Neuronal stem cell (in vitro differentiated cells): ENCODE results near the gene RBM6.

Experiments
- DNase-seq: peaks from one replicate; pipeline ENCODE4 v3.0.0-alpha.2; 2013; ENCODE audit warnings: low spot score
- H2AFZ ChIP-seq: one replicate; pipeline ENCODE4 v1.6.1; 2013; ENCODE audit warnings: mild to moderate bottlenecking, low read length, inconsistent platforms
- H2AK5ac ChIP-seq: 2 replicates; pipeline ENCODE4 v1.6.1; 2013; ENCODE audit warnings: low read depth, mild to moderate bottlenecking, inconsistent platforms, low read length, moderate library complexity, mixed read lengths
- H2BK120ac ChIP-seq: 2 replicates; pipeline ENCODE4 v1.6.1; 2013; ENCODE audit warnings: low read depth, mild to moderate bottlenecking, inconsistent platforms, low read length, moderate library complexity, mixed read lengths
- H2BK12ac ChIP-seq: one replicate; pipeline ENCODE4 v1.6.1; 2013; ENCODE audit warnings: low read length, inconsistent platforms
- H2BK15ac ChIP-seq: 2 replicates; pipeline ENCODE4 v1.6.1; 2013; ENCODE audit warnings: mild to moderate bottlenecking, low read length, inconsistent platforms, mixed read lengths
- H2BK5ac ChIP-seq: one replicate; pipeline ENCODE4 v1.6.1; 2013; ENCODE audit warnings: inconsistent platforms, mild to moderate bottlenecking, low read length, moderate library complexity
- H3K14ac ChIP-seq: one replicate; pipeline ENCODE4 v1.6.1; 2013; ENCODE audit warnings: low read length, inconsistent platforms
- H3K18ac ChIP-seq: 2 replicates; pipeline ENCODE4 v1.6.1; 2013; ENCODE audit warnings: low read length, inconsistent platforms
- H3K23ac ChIP-seq: 2 replicates; pipeline ENCODE4 v1.6.1; 2013; ENCODE audit warnings: low read depth, mild to moderate bottlenecking, mixed read lengths, low read length, inconsistent platforms; ENCODE audit not compliant: poor library complexity
- H3K27ac ChIP-seq: replicated peaks from 3 replicates; pipeline ENCODE4 v1.5.1; 2013; ENCODE audit warnings: low read length, inconsistent platforms
- H3K27me3 ChIP-seq, 3 experiments: 2 replicates each; pipeline ENCODE4 v1.6.1; 2013; ENCODE audit warnings: low read length in 3 of 3, mild to moderate bottlenecking in 2 of 3, inconsistent platforms in 1 of 3, low read depth in 1 of 3, mixed read lengths in 1 of 3, moderate library complexity in 1 of 3; ENCODE audit not compliant: control insufficient read depth in 3 of 3, insufficient read depth in 3 of 3
- H3K36me3 ChIP-seq, 2 donors: replicated peaks in 1 of 2; 2 replicates each; pipeline ENCODE4 v1.6.1; 2013; ENCODE audit warnings: low read length in 2 of 2; ENCODE audit not compliant: control insufficient read depth in 2 of 2, insufficient read depth in 2 of 2
- H3K4ac ChIP-seq: 2 replicates; pipeline ENCODE4 v1.6.1; 2013; ENCODE audit warnings: inconsistent platforms, mild to moderate bottlenecking, low read length, moderate library complexity
- H3K4me1 ChIP-seq, 2 donors: 1 replicate in 1 of 2; 2 replicates in 1 of 2; pipeline ENCODE4 v1.6.1; 2013; ENCODE audit warnings: low read length in 2 of 2, low read depth in 1 of 2; ENCODE audit not compliant: control insufficient read depth in 2 of 2, insufficient read depth in 1 of 2
- H3K4me2 ChIP-seq: one replicate; pipeline ENCODE4 v1.6.1; 2013; ENCODE audit warnings: mild to moderate bottlenecking, low read length, inconsistent platforms; ENCODE audit not compliant: insufficient read depth, poor library complexity, severe bottlenecking
- H3K4me3 ChIP-seq, 2 donors: 2 replicates each; pipeline ENCODE4 v1.5.1; 2013; ENCODE audit warnings: low read length in 2 of 2, mild to moderate bottlenecking in 2 of 2, inconsistent platforms in 1 of 2, moderate library complexity in 1 of 2
- H3K79me1 ChIP-seq: one replicate; pipeline ENCODE4 v1.6.1; 2013; ENCODE audit warnings: low read depth, mild to moderate bottlenecking, inconsistent platforms, low read length, moderate library complexity
- H3K9ac ChIP-seq: one replicate; pipeline ENCODE4 v1.6.1; 2013; ENCODE audit warnings: mild to moderate bottlenecking, low read depth, low read length, inconsistent platforms; ENCODE audit not compliant: poor library complexity
- H3K9me3 ChIP-seq, 2 donors: replicated peaks in 1 of 2; 2 replicates each; pipeline versions ENCODE3 to v1.6.1; 2013; ENCODE audit warnings: low read length in 2 of 2, mild to moderate bottlenecking in 2 of 2, inconsistent platforms in 1 of 2, low read depth in 1 of 2, mixed read lengths in 1 of 2, moderate library complexity in 1 of 2; ENCODE audit not compliant: control insufficient read depth in 2 of 2, insufficient read depth in 1 of 2
- H4K8ac ChIP-seq: one replicate; pipeline ENCODE4 v1.6.1; 2013; ENCODE audit warnings: low read depth, mild to moderate bottlenecking, inconsistent platforms, low read length, moderate library complexity
- H4K91ac ChIP-seq: one replicate; pipeline ENCODE4 v1.6.1; 2013; ENCODE audit warnings: low read length, low read depth, mild to moderate bottlenecking, inconsistent platforms; ENCODE audit not compliant: poor library complexity
- WGBS, 2 donors: extraction: QIAGEN DNeasy Blood & Tissue Kit; methylation state at CpG; one replicate each; pipeline ENCODE4 v1.1.7; 2013; ENCODE audit warnings: missing lambda C conversion rate in 2 of 2, mixed read lengths in 1 of 2; ENCODE audit not compliant: insufficient read length in 2 of 2, insufficient replicate concordance in 1 of 2; ENCODE audit errors: extremely low coverage in 2 of 2; 5-methylcytosine and 5-hydroxymethylcytosine counted together

RBM6 gene

DNA sequence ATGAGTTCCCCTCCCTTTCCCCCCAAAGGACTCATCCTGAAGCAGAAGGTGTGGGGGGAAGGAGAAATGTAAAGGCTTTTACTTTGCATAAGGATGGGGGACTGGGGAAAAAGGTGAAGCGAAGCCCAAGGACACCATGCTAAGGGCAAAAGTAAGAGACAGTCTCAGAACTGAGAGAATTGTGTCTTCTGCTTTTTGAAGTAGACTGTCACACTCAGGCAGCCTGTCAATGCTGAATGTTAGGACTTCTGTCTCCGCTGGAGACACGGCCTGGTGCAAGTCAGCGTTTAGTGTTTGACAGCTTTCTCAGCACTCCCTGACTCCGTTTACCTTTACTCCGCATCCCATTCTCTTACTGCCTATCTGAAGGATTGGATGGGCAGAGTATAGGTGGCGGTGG lies 162.6 kb downstream of the RBM6 start:
- H3K4me2 ChIP-seq: no peak overlapping the region
- no peaks in the 10 kb centered on the region for H3K79me1 ChIP-seq
- no peak overlapping the region for H3K9ac ChIP-seq
- H2BK120ac ChIP-seq: no peak overlapping the region
- no peaks in the 10 kb centered on the region for H3K9me3 ChIP-seq
- no peaks in the 10 kb centered on the region for H3K27me3 ChIP-seq
- no peak overlapping the region for H3K14ac ChIP-seq
- H3K4ac ChIP-seq: no peak overlapping the region
- peaks cover 0 to 2% of the 10 kb centered on the region in 2 donors for H3K4me1 ChIP-seq
- no peak overlapping the region for H3K18ac ChIP-seq
- H4K8ac ChIP-seq: no peak overlapping the region
- no peak overlapping the region for H2AK5ac ChIP-seq
- no peak overlapping the region for H2BK15ac ChIP-seq
- H2BK12ac ChIP-seq: no peak overlapping the region
- no peak overlapping the region for H3K23ac ChIP-seq
- H4K91ac ChIP-seq: no peak overlapping the region
- no peak overlapping the region for H2AFZ ChIP-seq
- peaks cover 55 to 100% of the 10 kb centered on the region in 2 donors for H3K36me3 ChIP-seq
- H3K27ac ChIP-seq: no peak overlapping the region
- WGBS, 2 donors: no CpG with 5 or more reads among the region's 7 CpGs
- H3K4me3 ChIP-seq: no peak overlapping the region
- no peak for DNase-seq
- no peak overlapping the region for H2BK5ac ChIP-seq

DNA sequence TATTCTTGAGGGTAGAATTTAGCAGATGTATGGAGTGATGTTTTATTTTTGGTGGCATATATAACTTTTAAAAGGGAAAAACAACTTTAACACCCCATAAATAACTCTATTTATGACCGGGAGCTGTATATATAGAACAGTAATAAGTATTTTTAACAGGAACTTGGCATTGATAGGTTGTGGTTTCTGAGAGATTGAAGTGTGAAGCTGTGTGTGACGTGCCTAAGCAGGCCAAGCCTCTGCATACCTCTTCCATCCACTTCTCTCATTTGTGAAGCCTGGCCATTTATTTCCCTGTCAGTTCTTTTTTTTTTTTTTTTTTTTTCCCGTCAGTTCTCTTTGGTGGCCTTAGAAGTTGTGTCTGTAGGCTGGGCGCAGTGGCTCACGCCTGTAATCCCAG lies 171.8 kb downstream of the RBM6 start:
- Histone ChIP-seq H3K18ac (no peak overlapping the region), H3K9ac (no peak overlapping the region), H2AK5ac (no peak overlapping the region), H3K9me3 (peaks cover 0 to 2% of the 10 kb centered on the region in 2 donors), H3K79me1 (peaks cover 2% of the 10 kb centered on the region), H2BK5ac (no peak overlapping the region), H4K8ac (no peak overlapping the region), H3K27me3 (no peaks in the 10 kb centered on the region), H3K14ac (no peak overlapping the region), H3K27ac (no peak overlapping the region), H2BK120ac (no peak overlapping the region), H3K4me3 (no peak overlapping the region), H2BK15ac (no peak overlapping the region), H3K4ac (no peak overlapping the region), H3K4me2 (no peak overlapping the region), H3K23ac (no peak overlapping the region), H4K91ac (no peak overlapping the region), H3K36me3 (peaks cover 66 to 100% of the 10 kb centered on the region in 2 donors), H2BK12ac (no peak overlapping the region), H2AFZ (no peak overlapping the region), H3K4me1 (no peaks in the 10 kb centered on the region)
- no CpG with 5 or more reads among the region's 5 CpGs for WGBS, 2 donors
- no peak for DNase-seq

GRCh38 chr3:50112462-50112861 lies 172.5 kb downstream of the RBM6 start:
- no peak overlapping the region for H2AFZ ChIP-seq
- peaks cover 64 to 100% of the 10 kb centered on the region in 2 donors for H3K36me3 ChIP-seq
- H2AK5ac ChIP-seq: no peak overlapping the region
- H3K27ac ChIP-seq: no peak overlapping the region
- no peak for DNase-seq
- H4K91ac ChIP-seq: no peak overlapping the region
- H3K18ac ChIP-seq: no peak overlapping the region
- no peak overlapping the region for H3K4me3 ChIP-seq
- H3K9me3 ChIP-seq: peaks cover 0 to 2% of the 10 kb centered on the region in 2 donors
- no CpG with 5 or more reads among the region's 3 CpGs for WGBS, 2 donors
- H3K14ac ChIP-seq: no peak overlapping the region
- no peak overlapping the region for H2BK5ac ChIP-seq
- H3K23ac ChIP-seq: no peak overlapping the region
- H2BK15ac ChIP-seq: no peak overlapping the region
- no peak overlapping the region for H3K4me2 ChIP-seq
- no peaks in the 10 kb centered on the region for H3K27me3 ChIP-seq
- no peak overlapping the region for H2BK120ac ChIP-seq
- no peak overlapping the region for H3K9ac ChIP-seq
- H2BK12ac ChIP-seq: no peak overlapping the region
- H3K4ac ChIP-seq: no peak overlapping the region
- H3K4me1 ChIP-seq: no peaks in the 10 kb centered on the region
- peaks cover 2% of the 10 kb centered on the region for H3K79me1 ChIP-seq
- H4K8ac ChIP-seq: no peak overlapping the region

GRCh38 chr3:50117120-50117519 lies 177.2 kb downstream of the RBM6 start:
- no peaks in the 10 kb centered on the region for H3K4me1 ChIP-seq
- no peak overlapping the region for H4K91ac ChIP-seq
- no peak overlapping the region for H2BK12ac ChIP-seq
- H3K18ac ChIP-seq: no peak overlapping the region
- H2AFZ ChIP-seq: no peak overlapping the region
- H2BK5ac ChIP-seq: no peak overlapping the region
- peaks cover 67 to 94% of the 10 kb centered on the region in 2 donors for H3K36me3 ChIP-seq
- H3K14ac ChIP-seq: no peak overlapping the region
- peaks cover 2% of the 10 kb centered on the region for H3K79me1 ChIP-seq
- H3K9ac ChIP-seq: no peak overlapping the region
- H2BK120ac ChIP-seq: no peak overlapping the region
- H3K27ac ChIP-seq: no peak overlapping the region
- H2BK15ac ChIP-seq: no peak overlapping the region
- H3K27me3 ChIP-seq: no peaks in the 10 kb centered on the region
- H2AK5ac ChIP-seq: no peak overlapping the region
- no peak overlapping the region for H3K4ac ChIP-seq
- peaks cover 0 to 2% of the 10 kb centered on the region in 2 donors for H3K9me3 ChIP-seq
- no CpG with 5 or more reads among the region's 8 CpGs for WGBS, 2 donors
- DNase-seq: no peak
- no peak overlapping the region for H4K8ac ChIP-seq
- H3K4me2 ChIP-seq: no peak overlapping the region
- no peak overlapping the region for H3K4me3 ChIP-seq
- no peak overlapping the region for H3K23ac ChIP-seq
